ENCODE results near the gene TTC21A. TPM values are rescaled to one million over a fixed set of nuclear protein-coding genes. Genes with fewer than 3 reads are reported as not detected.

TTC21A gene
- total RNA-seq, 4 donors from 2014 or later: 2.8 to 16.3 (median 6.1) TPM

GRCh38 chr3:39154280-39155021, 47.0 kb downstream of the TTC21A start:
- no peaks in the 10 kb centered on the region for H3K36me3 ChIP-seq
- intact Hi-C loops (cut with DNase I; ENCODE audit: low total_unique reads): no loop called here

GRCh38 chr3:39156421-39156820, 48.9 kb downstream of the TTC21A start:
- H3K4me3 ChIP-seq: no peak overlapping the region
- H3K36me3 ChIP-seq: no peaks in the 10 kb centered on the region
- H3K9me3 ChIP-seq: no peaks in the 10 kb centered on the region
- intact Hi-C loops (cut with DNase I; ENCODE audit: low total_unique reads): no loop called here
- TF ChIP-seq POLR2A (IDR thresholded peaks at IDR 0.05): no peak
- TF ChIP-seq, protein P1, sequence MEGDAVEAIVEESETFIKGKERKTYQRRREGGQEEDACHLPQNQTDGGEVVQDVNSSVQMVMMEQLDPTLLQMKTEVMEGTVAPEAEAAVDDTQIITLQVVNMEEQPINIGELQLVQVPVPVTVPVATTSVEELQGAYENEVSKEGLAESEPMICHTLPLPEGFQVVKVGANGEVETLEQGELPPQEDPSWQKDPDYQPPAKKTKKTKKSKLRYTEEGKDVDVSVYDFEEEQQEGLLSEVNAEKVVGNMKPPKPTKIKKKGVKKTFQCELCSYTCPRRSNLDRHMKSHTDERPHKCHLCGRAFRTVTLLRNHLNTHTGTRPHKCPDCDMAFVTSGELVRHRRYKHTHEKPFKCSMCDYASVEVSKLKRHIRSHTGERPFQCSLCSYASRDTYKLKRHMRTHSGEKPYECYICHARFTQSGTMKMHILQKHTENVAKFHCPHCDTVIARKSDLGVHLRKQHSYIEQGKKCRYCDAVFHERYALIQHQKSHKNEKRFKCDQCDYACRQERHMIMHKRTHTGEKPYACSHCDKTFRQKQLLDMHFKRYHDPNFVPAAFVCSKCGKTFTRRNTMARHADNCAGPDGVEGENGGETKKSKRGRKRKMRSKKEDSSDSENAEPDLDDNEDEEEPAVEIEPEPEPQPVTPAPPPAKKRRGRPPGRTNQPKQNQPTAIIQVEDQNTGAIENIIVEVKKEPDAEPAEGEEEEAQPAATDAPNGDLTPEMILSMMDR (IDR thresholded peaks at IDR 0.05): no peak
- no peaks in the 10 kb centered on the region for H3K4me1 ChIP-seq
- H3K27ac ChIP-seq: peak overlapping the region in 1 of 2 donors; percentile 99
- H3K27me3 ChIP-seq: no peaks in the 10 kb centered on the region
- no peak for DNase-seq

More at GRCh38 chr3:39154280-39155021, 47.0 kb downstream of the TTC21A start:
- Histone ChIP-seq H3K27ac (peak overlapping the region; percentile 96 to 99), H3K4me3 (no peak overlapping the region), H3K27me3 (no peaks in the 10 kb centered on the region), H3K9me3 (no peaks in the 10 kb centered on the region), H3K4me1 (peaks cover 9 to 12% of the 10 kb centered on the region in 2 donors)
- TF ChIP-seq, protein P1 (IDR thresholded peaks at IDR 0.05): no peak
- DNase-seq: peak; percentile 54 to 64

GRCh38 chr3:39157359-39157758, 49.9 kb downstream of the TTC21A start:
- Histone ChIP-seq H3K36me3 (no peaks in the 10 kb centered on the region), H3K9me3 (no peaks in the 10 kb centered on the region), H3K27ac (no peak overlapping the region), H3K27me3 (no peaks in the 10 kb centered on the region), H3K4me3 (no peak overlapping the region), H3K4me1 (no peaks in the 10 kb centered on the region)
- intact Hi-C loops (cut with DNase I; ENCODE audit: low total_unique reads): no loop called here
- no peak for DNase-seq
- TF ChIP-seq, protein P1 (IDR thresholded peaks at IDR 0.05): no peak
- no peak for TF ChIP-seq POLR2A (IDR thresholded peaks at IDR 0.05)

- Histone ChIP-seq H3K9me3 (no peaks in the 10 kb centered on the region), H3K36me3 (no peaks in the 10 kb centered on the region), H3K27ac (no peak overlapping the region), H3K4me3 (no peak overlapping the region), H3K4me1 (no peaks in the 10 kb centered on the region), H3K27me3 (no peaks in the 10 kb centered on the region)
- no peak for DNase-seq
- TF ChIP-seq POLR2A (IDR thresholded peaks at IDR 0.05): no peak
- intact Hi-C loops (cut with DNase I; ENCODE audit: low total_unique reads): no loop called here
Measured at GRCh38 chr3:39158148-39158715, 50.8 kb downstream of the TTC21A start.

- Histone ChIP-seq H3K4me3 (no peak overlapping the region), H3K36me3 (no peaks in the 10 kb centered on the region), H3K27me3 (no peaks in the 10 kb centered on the region), H3K27ac (no peak overlapping the region), H3K4me1 (no peaks in the 10 kb centered on the region), H3K9me3 (no peaks in the 10 kb centered on the region)
- no peak for TF ChIP-seq POLR2A (IDR thresholded peaks at IDR 0.05)
- TF ChIP-seq, protein P1 (IDR thresholded peaks at IDR 0.05): no peak
- no peak for DNase-seq
- intact Hi-C loops (cut with DNase I; ENCODE audit: low total_unique reads): no loop called here
Measured at GRCh38 chr3:39164414-39164813, 56.9 kb downstream of the TTC21A start.
